ENCODE results near the gene SUGCT. TPM values are rescaled to one million over a fixed set of nuclear protein-coding genes. Genes with fewer than 3 reads are reported as not detected.
A peak's percentile ranks its signal among the peaks of the same experiment; 100 is the strongest.

SUGCT gene
- polyA plus RNA-seq, 1 of the 3 experiments (the other 2 are of a cell fraction), result 53.7 TPM

DNA sequence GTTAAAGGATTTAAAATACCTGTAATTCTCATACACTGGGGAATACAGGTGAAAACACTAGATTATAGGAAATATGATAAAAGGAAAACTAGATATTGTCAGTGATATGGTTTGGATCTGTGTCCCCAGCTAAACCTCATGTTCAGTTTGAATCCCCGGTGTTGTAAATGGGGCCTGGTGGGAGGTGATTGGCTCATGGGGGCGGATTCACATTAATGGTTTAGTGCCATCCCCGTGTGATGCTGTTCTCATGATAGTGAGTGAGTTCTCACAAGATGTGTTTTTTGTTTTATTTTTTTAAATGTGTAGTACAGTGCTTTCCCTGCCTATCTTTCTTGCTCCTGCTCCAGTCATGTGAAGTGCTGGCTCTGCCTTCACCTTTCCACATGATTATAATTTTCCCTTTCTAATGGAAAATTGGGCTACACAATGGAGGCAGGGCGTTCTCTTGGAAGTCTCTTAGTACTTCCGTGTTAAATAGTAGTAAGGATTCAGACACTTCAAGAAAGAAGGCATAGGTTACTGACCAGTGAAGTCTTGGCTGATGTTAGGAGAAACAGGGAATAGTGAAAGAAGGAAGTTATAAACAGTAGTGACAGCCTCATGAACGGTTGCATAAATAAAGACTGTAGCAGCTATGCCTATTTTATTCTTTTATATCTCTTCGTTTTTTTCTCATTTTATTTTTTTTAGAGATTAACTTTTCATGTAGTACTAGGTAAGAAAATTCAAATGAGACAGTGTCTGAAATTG is 386.4 kb downstream of the SUGCT start:
- H3F3A ChIP-seq (replicated peaks; ENCODE audit: insufficient read depth), result peaks cover 66% of the 10 kb centered on the region
- peak overlapping the region; percentile 91 to 93; a peak in 3 of 4 replicates for H3K27ac ChIP-seq (ENCODE audit: low read depth in 2 of 2, low read length in 1 of 2)
- H3K4me1 ChIP-seq (ENCODE audit: control insufficient read depth in 1 of 2, insufficient read depth in 2 of 2, low read depth in 1 of 2, low read length in 1 of 2), result peaks cover 15 to 23% of the 10 kb centered on the region in 2 experiments
- H4K20me1 ChIP-seq (ENCODE audit: insufficient read depth), result no peaks in the 10 kb centered on the region
- H3K36me3 ChIP-seq (replicated peaks in 1 of 2; ENCODE audit: control insufficient read depth in 1 of 2, insufficient read depth in 2 of 2, low read length in 1 of 2), result peaks cover 31 to 67% of the 10 kb centered on the region in 2 experiments
- no peak for DNase-seq
- CTCF ChIA-PET, result no interaction called here
- TF ChIP-seq EZH2phosphoT487 (IDR thresholded peaks at IDR 0.05; ENCODE audit: borderline replicate concordance, low read depth), result no peak
- TF ChIP-seq, protein P1, sequence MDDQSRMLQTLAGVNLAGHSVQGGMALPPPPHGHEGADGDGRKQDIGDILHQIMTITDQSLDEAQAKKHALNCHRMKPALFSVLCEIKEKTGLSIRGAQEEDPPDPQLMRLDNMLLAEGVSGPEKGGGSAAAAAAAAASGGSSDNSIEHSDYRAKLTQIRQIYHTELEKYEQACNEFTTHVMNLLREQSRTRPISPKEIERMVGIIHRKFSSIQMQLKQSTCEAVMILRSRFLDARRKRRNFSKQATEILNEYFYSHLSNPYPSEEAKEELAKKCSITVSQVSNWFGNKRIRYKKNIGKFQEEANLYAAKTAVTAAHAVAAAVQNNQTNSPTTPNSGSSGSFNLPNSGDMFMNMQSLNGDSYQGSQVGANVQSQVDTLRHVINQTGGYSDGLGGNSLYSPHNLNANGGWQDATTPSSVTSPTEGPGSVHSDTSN (IDR thresholded peaks at IDR 0.05), result no peak
- TF ChIP-seq FOXM1 (IDR thresholded peaks at IDR 0.05; ENCODE audit: low read depth), result no peak
- TF ChIP-seq, protein P2, sequence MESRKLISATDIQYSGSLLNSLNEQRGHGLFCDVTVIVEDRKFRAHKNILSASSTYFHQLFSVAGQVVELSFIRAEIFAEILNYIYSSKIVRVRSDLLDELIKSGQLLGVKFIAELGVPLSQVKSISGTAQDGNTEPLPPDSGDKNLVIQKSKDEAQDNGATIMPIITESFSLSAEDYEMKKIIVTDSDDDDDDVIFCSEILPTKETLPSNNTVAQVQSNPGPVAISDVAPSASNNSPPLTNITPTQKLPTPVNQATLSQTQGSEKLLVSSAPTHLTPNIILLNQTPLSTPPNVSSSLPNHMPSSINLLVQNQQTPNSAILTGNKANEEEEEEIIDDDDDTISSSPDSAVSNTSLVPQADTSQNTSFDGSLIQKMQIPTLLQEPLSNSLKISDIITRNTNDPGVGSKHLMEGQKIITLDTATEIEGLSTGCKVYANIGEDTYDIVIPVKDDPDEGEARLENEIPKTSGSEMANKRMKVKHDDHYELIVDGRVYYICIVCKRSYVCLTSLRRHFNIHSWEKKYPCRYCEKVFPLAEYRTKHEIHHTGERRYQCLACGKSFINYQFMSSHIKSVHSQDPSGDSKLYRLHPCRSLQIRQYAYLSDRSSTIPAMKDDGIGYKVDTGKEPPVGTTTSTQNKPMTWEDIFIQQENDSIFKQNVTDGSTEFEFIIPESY (IDR thresholded peaks at IDR 0.05; ENCODE audit: borderline replicate concordance, low read depth), result no peak
- no peak for TF ChIP-seq RFX5 (IDR thresholded peaks at IDR 0.05; ENCODE audit: low read length)
- TF ChIP-seq, protein P3, sequence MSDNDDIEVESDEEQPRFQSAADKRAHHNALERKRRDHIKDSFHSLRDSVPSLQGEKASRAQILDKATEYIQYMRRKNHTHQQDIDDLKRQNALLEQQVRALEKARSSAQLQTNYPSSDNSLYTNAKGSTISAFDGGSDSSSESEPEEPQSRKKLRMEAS (IDR thresholded peaks at IDR 0.05; ENCODE audit: low read depth), result no peak
- TF ChIP-seq TCF12 (IDR thresholded peaks at IDR 0.05), result no peak
- no peak for TF ChIP-seq RAD21 (IDR thresholded peaks at IDR 0.05; ENCODE audit: low read length)
- no peak for TF ChIP-seq RCOR1 (IDR thresholded peaks at IDR 0.05; ENCODE audit: low read length)
- no peak for TF ChIP-seq EP300 (IDR thresholded peaks at IDR 0.05; ENCODE audit: borderline replicate concordance in 1 of 2, low read depth in 1 of 2, low read length in 1 of 2)
- POLR2A ChIA-PET, result no interaction called here
- H3K27me3 ChIP-seq (ENCODE audit: insufficient read depth), result no peaks in the 10 kb centered on the region
- no peak overlapping the region for H2AFZ ChIP-seq (ENCODE audit: low read depth)
- no peak overlapping the region for H3K9ac ChIP-seq
- 86% methylated on average over 7 of the region's 7 CpGs for WGBS (ENCODE audit: low lambda C conversion rate)
- H3K79me2 ChIP-seq (ENCODE audit: insufficient read depth), result peaks cover 77% of the 10 kb centered on the region
- H3K4me2 ChIP-seq, result no peak overlapping the region
- H3K9me3 ChIP-seq, result no peaks in the 10 kb centered on the region
- no peaks in the 10 kb centered on the region for H3K9me2 ChIP-seq
- no peak overlapping the region for H3K4me3 ChIP-seq (ENCODE audit: low read depth in 2 of 2, low read length in 1 of 2)

DNA sequence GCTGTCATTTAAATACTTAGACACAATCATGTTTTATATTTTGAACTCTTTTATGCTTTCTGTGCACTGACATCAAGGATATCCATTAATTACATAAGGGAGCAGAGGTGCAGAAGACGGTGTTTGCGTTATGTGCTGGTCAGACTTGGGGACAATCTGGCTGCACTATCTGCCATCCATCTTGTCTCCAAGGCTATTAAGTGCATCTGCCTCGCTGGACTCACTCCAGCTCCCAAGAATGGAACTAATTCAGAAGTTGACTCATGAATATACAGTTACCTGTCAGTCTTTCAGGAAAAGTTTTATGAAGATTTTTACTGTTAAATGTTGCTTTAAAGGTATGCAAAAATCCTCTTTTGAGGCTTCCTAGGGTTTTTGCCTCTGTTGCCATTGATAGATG is 391.0 kb downstream of the SUGCT start:
- Histone ChIP-seq H4K20me1 (ENCODE audit: insufficient read depth) (no peaks in the 10 kb centered on the region), H3K4me2 (peak overlapping the region; percentile 19; the same call in 1 of the 2 replicates), H3K27ac (ENCODE audit: low read depth in 2 of 2, low read length in 1 of 2) (peak overlapping the region; percentile 91 to 100), H3K9me3 (no peaks in the 10 kb centered on the region), H3K79me2 (ENCODE audit: insufficient read depth) (peaks cover 73% of the 10 kb centered on the region), H3K9me2 (no peaks in the 10 kb centered on the region), H3K36me3 (replicated peaks in 1 of 2; ENCODE audit: control insufficient read depth in 1 of 2, insufficient read depth in 2 of 2, low read length in 1 of 2) (peaks cover 32 to 59% of the 10 kb centered on the region in 2 experiments), H3K27me3 (ENCODE audit: insufficient read depth) (no peaks in the 10 kb centered on the region), H2AFZ (ENCODE audit: low read depth) (no peak overlapping the region), H3K9ac (peak overlapping the region; percentile 38; the same call in 1 of the 2 replicates), H3F3A (replicated peaks; ENCODE audit: insufficient read depth) (peaks cover 61% of the 10 kb centered on the region), H3K4me3 (ENCODE audit: low read depth in 2 of 2, low read length in 1 of 2) (no peak overlapping the region), H3K4me1 (ENCODE audit: control insufficient read depth in 1 of 2, insufficient read depth in 2 of 2, low read depth in 1 of 2, low read length in 1 of 2) (peaks cover 36 to 44% of the 10 kb centered on the region in 2 experiments)
- POLR2A ChIA-PET, result no interaction called here
- peak; percentile 46 for DNase-seq
- 5% methylated on average over 3 of the region's 3 CpGs for WGBS (ENCODE audit: low lambda C conversion rate)
- CTCF ChIA-PET, result interaction anchor here (0.9 to 1.7 kb wide), 4 partner anchors 29 to 391 kb away, joined by 3 to 4 read pairs (median 4); partner anchors contain the start of gene SUGCT
- TF ChIP-seq GABPA (IDR thresholded peaks at IDR 0.05; ENCODE audit: low read depth), result peak; percentile 19; the same call in 1 of the 2 replicates
- TF ChIP-seq JUND (IDR thresholded peaks at IDR 0.05), result peak; percentile 97
- TF ChIP-seq, protein P4, sequence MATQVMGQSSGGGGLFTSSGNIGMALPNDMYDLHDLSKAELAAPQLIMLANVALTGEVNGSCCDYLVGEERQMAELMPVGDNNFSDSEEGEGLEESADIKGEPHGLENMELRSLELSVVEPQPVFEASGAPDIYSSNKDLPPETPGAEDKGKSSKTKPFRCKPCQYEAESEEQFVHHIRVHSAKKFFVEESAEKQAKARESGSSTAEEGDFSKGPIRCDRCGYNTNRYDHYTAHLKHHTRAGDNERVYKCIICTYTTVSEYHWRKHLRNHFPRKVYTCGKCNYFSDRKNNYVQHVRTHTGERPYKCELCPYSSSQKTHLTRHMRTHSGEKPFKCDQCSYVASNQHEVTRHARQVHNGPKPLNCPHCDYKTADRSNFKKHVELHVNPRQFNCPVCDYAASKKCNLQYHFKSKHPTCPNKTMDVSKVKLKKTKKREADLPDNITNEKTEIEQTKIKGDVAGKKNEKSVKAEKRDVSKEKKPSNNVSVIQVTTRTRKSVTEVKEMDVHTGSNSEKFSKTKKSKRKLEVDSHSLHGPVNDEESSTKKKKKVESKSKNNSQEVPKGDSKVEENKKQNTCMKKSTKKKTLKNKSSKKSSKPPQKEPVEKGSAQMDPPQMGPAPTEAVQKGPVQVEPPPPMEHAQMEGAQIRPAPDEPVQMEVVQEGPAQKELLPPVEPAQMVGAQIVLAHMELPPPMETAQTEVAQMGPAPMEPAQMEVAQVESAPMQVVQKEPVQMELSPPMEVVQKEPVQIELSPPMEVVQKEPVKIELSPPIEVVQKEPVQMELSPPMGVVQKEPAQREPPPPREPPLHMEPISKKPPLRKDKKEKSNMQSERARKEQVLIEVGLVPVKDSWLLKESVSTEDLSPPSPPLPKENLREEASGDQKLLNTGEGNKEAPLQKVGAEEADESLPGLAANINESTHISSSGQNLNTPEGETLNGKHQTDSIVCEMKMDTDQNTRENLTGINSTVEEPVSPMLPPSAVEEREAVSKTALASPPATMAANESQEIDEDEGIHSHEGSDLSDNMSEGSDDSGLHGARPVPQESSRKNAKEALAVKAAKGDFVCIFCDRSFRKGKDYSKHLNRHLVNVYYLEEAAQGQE (IDR thresholded peaks at IDR 0.05; ENCODE audit: low read depth, low read length), result peak; percentile 72
- peak; percentile 83 for TF ChIP-seq TAF1 (IDR thresholded peaks at IDR 0.05; ENCODE audit: borderline replicate concordance, low read depth, low read length)
- TF ChIP-seq NFIC (IDR thresholded peaks at IDR 0.05; ENCODE audit: borderline replicate concordance), result peak; percentile 99
- peak; percentile 87; the same call in 1 of the 2 replicates for TF ChIP-seq MEF2A (IDR thresholded peaks at IDR 0.05; ENCODE audit: borderline replicate concordance, low read depth)
- peak; percentile 25; the same call in 1 of the 2 replicates for TF ChIP-seq RAD21 (IDR thresholded peaks at IDR 0.05; ENCODE audit: low read length)
- TF ChIP-seq, protein P3 (IDR thresholded peaks at IDR 0.05; ENCODE audit: low read depth), result peak; percentile 78; the same call in 1 of the 2 replicates
- TF ChIP-seq FOSL2 (IDR thresholded peaks at IDR 0.05; ENCODE audit: borderline replicate concordance, low read depth), result peak; percentile 94
- TF ChIP-seq, protein P5, sequence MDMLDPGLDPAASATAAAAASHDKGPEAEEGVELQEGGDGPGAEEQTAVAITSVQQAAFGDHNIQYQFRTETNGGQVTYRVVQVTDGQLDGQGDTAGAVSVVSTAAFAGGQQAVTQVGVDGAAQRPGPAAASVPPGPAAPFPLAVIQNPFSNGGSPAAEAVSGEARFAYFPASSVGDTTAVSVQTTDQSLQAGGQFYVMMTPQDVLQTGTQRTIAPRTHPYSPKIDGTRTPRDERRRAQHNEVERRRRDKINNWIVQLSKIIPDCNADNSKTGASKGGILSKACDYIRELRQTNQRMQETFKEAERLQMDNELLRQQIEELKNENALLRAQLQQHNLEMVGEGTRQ (IDR thresholded peaks at IDR 0.05; ENCODE audit: borderline replicate concordance, low read depth, low read length), result no peak

Measured in SK-N-SH (cell line).